ENCODE data around the gene EAPP. TPM values are rescaled to one million over a fixed set of nuclear protein-coding genes. Genes with fewer than 3 reads are reported as not detected.
"Not testable (repeated sequence)": the region's sequence is repeated elsewhere in the genome, so short reads cannot be mapped to it uniquely, and the experiment has no call there.

EAPP gene
- total and polyA plus RNA-seq, 2 donors from 2014 or later = 43.3 to 46.0 TPM

GRCh38 chr14:34507884-34508283 is 31.6 kb downstream of the EAPP start:
- no peaks in the 10 kb centered on the region for H3K27me3 ChIP-seq (ENCODE audit: control insufficient read depth, insufficient read depth, low read length)
- H3K4me1 ChIP-seq (ENCODE audit: control insufficient read depth in 2 of 3, insufficient read depth in 2 of 3, low read depth in 1 of 3, low read length in 3 of 3) = no peaks in the 10 kb centered on the region
- H3K27ac ChIP-seq (ENCODE audit: low read depth in 2 of 2, low read length in 2 of 2) = no peak overlapping the region
- no peak for TF ChIP-seq CTCF (IDR thresholded peaks at IDR 0.05; ENCODE audit: borderline replicate concordance, extremely low read depth, insufficient read depth)
- DNase-seq (no peak), FAIRE-seq (no peak)
- no peaks in the 10 kb centered on the region for H3K9me3 ChIP-seq (ENCODE audit: control insufficient read depth in 2 of 3, insufficient read depth in 1 of 3, low read length in 3 of 3)
- no peak overlapping the region for H3K9ac ChIP-seq (ENCODE audit: low read length in 3 of 3)
- H3K4me3 ChIP-seq (ENCODE audit: low read length in 3 of 3) = no peak overlapping the region
- intact Hi-C loops (cut with DNase I) = no loop called here
- H3K36me3 ChIP-seq (ENCODE audit: control insufficient read depth in 2 of 3, insufficient read depth in 3 of 3, low read length in 3 of 3) = no peaks in the 10 kb centered on the region

- no peak for TF ChIP-seq CTCF (IDR thresholded peaks at IDR 0.05; ENCODE audit: borderline replicate concordance, extremely low read depth, insufficient read depth)
- H3K9ac ChIP-seq (ENCODE audit: low read length in 3 of 3) = no peak overlapping the region
- intact Hi-C loops (cut with DNase I) = no loop called here
- H3K27ac ChIP-seq (ENCODE audit: low read depth in 2 of 2, low read length in 2 of 2) = no peak overlapping the region
- H3K9me3 ChIP-seq (ENCODE audit: control insufficient read depth in 2 of 3, insufficient read depth in 1 of 3, low read length in 3 of 3) = no peaks in the 10 kb centered on the region
- no peak for FAIRE-seq
- H3K36me3 ChIP-seq (ENCODE audit: control insufficient read depth in 2 of 3, insufficient read depth in 3 of 3, low read length in 3 of 3) = no peaks in the 10 kb centered on the region
- H3K27me3 ChIP-seq (ENCODE audit: control insufficient read depth, insufficient read depth, low read length) = no peaks in the 10 kb centered on the region
- H3K4me1 ChIP-seq (ENCODE audit: control insufficient read depth in 2 of 3, insufficient read depth in 2 of 3, low read depth in 1 of 3, low read length in 3 of 3) = no peaks in the 10 kb centered on the region
- DNase-seq = no peak
- no peak overlapping the region for H3K4me3 ChIP-seq (ENCODE audit: low read length in 3 of 3)
Measured at GRCh38 chr14:34507459-34507858, 32.0 kb downstream of the EAPP start.

- FAIRE-seq; H3K36me3 ChIP-seq (ENCODE audit: control insufficient read depth in 2 of 3, insufficient read depth in 3 of 3, low read length in 3 of 3); DNase-seq; H3K4me1 ChIP-seq (ENCODE audit: control insufficient read depth in 2 of 3, insufficient read depth in 2 of 3, low read depth in 1 of 3, low read length in 3 of 3); H3K9me3 ChIP-seq (ENCODE audit: control insufficient read depth in 2 of 3, insufficient read depth in 1 of 3, low read length in 3 of 3); intact Hi-C loops (cut with DNase I); H3K27me3 ChIP-seq (ENCODE audit: control insufficient read depth, insufficient read depth, low read length); H3K4me3 ChIP-seq (ENCODE audit: low read length in 3 of 3); H3K27ac ChIP-seq (ENCODE audit: low read depth in 2 of 2, low read length in 2 of 2); H3K9ac ChIP-seq (ENCODE audit: low read length in 3 of 3): not testable (repeated sequence)
Measured at GRCh38 chr14:34505124-34505491, 34.4 kb downstream of the EAPP start.

GRCh38 chr14:34504027-34504426 is 35.5 kb downstream of the EAPP start:
- intact Hi-C loops (cut with DNase I); H3K27me3 ChIP-seq (ENCODE audit: control insufficient read depth, insufficient read depth, low read length); H3K4me1 ChIP-seq (ENCODE audit: control insufficient read depth in 2 of 3, insufficient read depth in 2 of 3, low read depth in 1 of 3, low read length in 3 of 3); H3K4me3 ChIP-seq (ENCODE audit: low read length in 3 of 3); H3K27ac ChIP-seq (ENCODE audit: low read depth in 2 of 2, low read length in 2 of 2); DNase-seq; H3K36me3 ChIP-seq (ENCODE audit: control insufficient read depth in 2 of 3, insufficient read depth in 3 of 3, low read length in 3 of 3); FAIRE-seq; H3K9ac ChIP-seq (ENCODE audit: low read length in 3 of 3); H3K9me3 ChIP-seq (ENCODE audit: control insufficient read depth in 2 of 3, insufficient read depth in 1 of 3, low read length in 3 of 3): not testable (repeated sequence)
